ENCODE results near the gene NRROS. TPM values are rescaled to one million over a fixed set of nuclear protein-coding genes. Genes with fewer than 3 reads are reported as not detected.

NRROS gene
- total and polyA plus RNA-seq, 2 of the 4 experiments (the other 2 are of a cell fraction): 0.10 TPM; not detected in 1

GRCh38 chr3:196706327-196706726, 66.8 kb downstream of the NRROS start:
- no peak overlapping the region for H3K4ac ChIP-seq (ENCODE audit: low read depth, low read length)
- H3K9me3 ChIP-seq (ENCODE audit: control insufficient read depth, insufficient read depth, low read length): no peaks in the 10 kb centered on the region
- DNase-seq (no peak), ATAC-seq (ENCODE audit: low read depth) (no peak)
- H3K27me3 ChIP-seq (ENCODE audit: control insufficient read depth, insufficient read depth, low read length): no peaks in the 10 kb centered on the region
- no CpG with 5 or more reads among the region's 5 CpGs for WGBS, 2 experiments (ENCODE audit: extremely low coverage in 2 of 2, insufficient read length in 1 of 2)
- CTCF ChIA-PET: no interaction called here
- H2BK5ac ChIP-seq (ENCODE audit: low read depth, low read length, poor library complexity, severe bottlenecking): no peak overlapping the region
- no peak overlapping the region for H4K5ac ChIP-seq (ENCODE audit: low read depth, low read length)
- no peak overlapping the region for H3K9ac ChIP-seq (ENCODE audit: low read depth, low read length)
- dilution Hi-C loops (cut with HindIII; ENCODE audit: low sequenced_read_pairs, unreplicated experiment) (no loop called here), intact Hi-C loops (cut with micrococcal nuclease) (no loop called here), in situ Hi-C loops (cut with MboI; ENCODE audit: low sequenced_read_pairs) (no loop called here)
- no peak overlapping the region for H3K56ac ChIP-seq (ENCODE audit: extremely low read depth, insufficient read depth, low read length)
- H3K36me3 ChIP-seq (ENCODE audit: control insufficient read depth, insufficient read depth, low read length): no peaks in the 10 kb centered on the region
- TF ChIP-seq USF2 (IDR thresholded peaks at IDR 0.05; ENCODE audit: low read depth, low read length) (no peak), CTCF (conservative IDR thresholded peaks at IDR 0.05; ENCODE audit: low read depth, low read length) (no peak), MAFK (IDR thresholded peaks at IDR 0.05; ENCODE audit: low read depth, low read length) (no peak), CHD1 (IDR thresholded peaks at IDR 0.05; ENCODE audit: low read depth, low read length) (no peak), POLR2A (IDR thresholded peaks at IDR 0.05; ENCODE audit: low read depth, low read length) (no peak), SMC3 (IDR thresholded peaks at IDR 0.05; ENCODE audit: low read depth, low read length) (no peak), CEBPB (IDR thresholded peaks at IDR 0.05; ENCODE audit: low read depth, low read length) (peak; percentile 38)
- H2AK9ac ChIP-seq (replicated peaks; ENCODE audit: low read depth, low read length, poor library complexity): no peak overlapping the region
- no peaks in the 10 kb centered on the region for H3K9me1 ChIP-seq (ENCODE audit: insufficient read depth, low read length)
- H4K8ac ChIP-seq (ENCODE audit: low read depth in 2 of 2, low read length in 2 of 2): no peak overlapping the region
- H3K23ac ChIP-seq (ENCODE audit: low read depth, low read length): no peak overlapping the region
- H4K91ac ChIP-seq (ENCODE audit: insufficient read depth, low read depth, low read length): no peak overlapping the region
- POLR2A ChIA-PET (ENCODE audit: unreplicated experiment): no interaction called here
- H2BK20ac ChIP-seq (ENCODE audit: low read depth, low read length): no peak overlapping the region
- no peak overlapping the region for H2BK120ac ChIP-seq (ENCODE audit: low read depth, low read length)
- no peak overlapping the region for H3K4me3 ChIP-seq (ENCODE audit: insufficient read depth, low read depth, low read length)
- no peak overlapping the region for H2BK15ac ChIP-seq (ENCODE audit: low read depth, low read length)
- H3K4me2 ChIP-seq (ENCODE audit: low read depth, low read length): no peak overlapping the region
- H3K79me1 ChIP-seq (ENCODE audit: low read depth in 1 of 2, low read length in 2 of 2): 0 out of 4 replicates have a peak, but pooled peaks cover 0 to 2% of the 10 kb centered on the region in 2 experiments
- H4K20me1 ChIP-seq (ENCODE audit: insufficient read depth, low read length): no peaks in the 10 kb centered on the region
- no peaks in the 10 kb centered on the region for H3K4me1 ChIP-seq (ENCODE audit: control insufficient read depth, insufficient read depth, low read length)
- no peak overlapping the region for H3K14ac ChIP-seq (replicated peaks; ENCODE audit: low read depth, low read length)
- no peak overlapping the region for H2AK5ac ChIP-seq (ENCODE audit: low read depth, low read length)
- no peak overlapping the region for H2AFZ ChIP-seq (replicated peaks; ENCODE audit: low read length, poor library complexity)
- BruUV-seq (replicated peaks): no TSS peak
- no peak overlapping the region for H3K27ac ChIP-seq (ENCODE audit: insufficient read depth, low read length)
- H3K18ac ChIP-seq (ENCODE audit: low read depth, low read length): no peak overlapping the region

Measured in IMR-90 (cell line).